ENCODE measurements around the gene SYNC. TPM values are rescaled to one million over a fixed set of nuclear protein-coding genes. Genes with fewer than 3 reads are reported as not detected.

Gene SYNC
- total and polyA plus RNA-seq, 9 of the 15 experiments (the other 6 are each of a cell fraction or from before 2014, with no cell fraction given), result 0.49 to 1.1 (median 0.87) TPM

DNA sequence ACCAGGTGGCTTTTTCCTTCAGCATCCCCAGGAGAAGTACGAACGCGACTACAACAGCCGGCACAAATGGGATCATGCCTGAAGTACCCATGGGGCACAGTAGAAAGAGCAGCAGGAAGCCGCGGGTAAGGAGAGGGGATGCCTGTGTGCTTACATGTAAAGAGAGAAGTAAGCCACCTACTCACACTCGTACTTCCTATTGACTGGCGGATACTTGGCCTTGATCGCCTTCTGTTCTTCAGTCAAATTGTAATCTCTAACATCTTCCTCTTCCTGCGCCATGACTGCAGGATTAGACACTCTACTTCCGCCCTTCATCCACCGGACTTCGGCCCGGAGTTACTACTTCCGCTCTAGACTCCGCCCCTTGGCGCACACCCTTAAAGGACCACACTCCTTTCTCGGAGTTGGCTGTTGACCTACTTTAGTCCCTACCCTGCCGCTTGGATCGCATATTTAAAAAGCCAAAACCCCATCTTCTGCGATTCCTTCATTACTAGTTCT, 52.3 kb downstream of the SYNC start, which contains the start of gene ZBTB8OS (continued):
- TF ChIP-seq, protein P1, sequence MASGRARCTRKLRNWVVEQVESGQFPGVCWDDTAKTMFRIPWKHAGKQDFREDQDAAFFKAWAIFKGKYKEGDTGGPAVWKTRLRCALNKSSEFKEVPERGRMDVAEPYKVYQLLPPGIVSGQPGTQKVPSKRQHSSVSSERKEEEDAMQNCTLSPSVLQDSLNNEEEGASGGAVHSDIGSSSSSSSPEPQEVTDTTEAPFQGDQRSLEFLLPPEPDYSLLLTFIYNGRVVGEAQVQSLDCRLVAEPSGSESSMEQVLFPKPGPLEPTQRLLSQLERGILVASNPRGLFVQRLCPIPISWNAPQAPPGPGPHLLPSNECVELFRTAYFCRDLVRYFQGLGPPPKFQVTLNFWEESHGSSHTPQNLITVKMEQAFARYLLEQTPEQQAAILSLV (tag; IDR thresholded peaks at IDR 0.05), result no peak
- TF ChIP-seq NEUROD1 (IDR thresholded peaks at IDR 0.05; ENCODE audit: borderline replicate concordance, low read depth, low read length, partially characterized antibody), result peak; percentile 87
- TF ChIP-seq NFATC3 (IDR thresholded peaks at IDR 0.05), result peak; percentile 88; the same call in 1 of the 2 replicates
- no peak for TF ChIP-seq ZNF830 (CRISPR knock-in tag; IDR thresholded peaks at IDR 0.05)
- TF ChIP-seq, protein P2, sequence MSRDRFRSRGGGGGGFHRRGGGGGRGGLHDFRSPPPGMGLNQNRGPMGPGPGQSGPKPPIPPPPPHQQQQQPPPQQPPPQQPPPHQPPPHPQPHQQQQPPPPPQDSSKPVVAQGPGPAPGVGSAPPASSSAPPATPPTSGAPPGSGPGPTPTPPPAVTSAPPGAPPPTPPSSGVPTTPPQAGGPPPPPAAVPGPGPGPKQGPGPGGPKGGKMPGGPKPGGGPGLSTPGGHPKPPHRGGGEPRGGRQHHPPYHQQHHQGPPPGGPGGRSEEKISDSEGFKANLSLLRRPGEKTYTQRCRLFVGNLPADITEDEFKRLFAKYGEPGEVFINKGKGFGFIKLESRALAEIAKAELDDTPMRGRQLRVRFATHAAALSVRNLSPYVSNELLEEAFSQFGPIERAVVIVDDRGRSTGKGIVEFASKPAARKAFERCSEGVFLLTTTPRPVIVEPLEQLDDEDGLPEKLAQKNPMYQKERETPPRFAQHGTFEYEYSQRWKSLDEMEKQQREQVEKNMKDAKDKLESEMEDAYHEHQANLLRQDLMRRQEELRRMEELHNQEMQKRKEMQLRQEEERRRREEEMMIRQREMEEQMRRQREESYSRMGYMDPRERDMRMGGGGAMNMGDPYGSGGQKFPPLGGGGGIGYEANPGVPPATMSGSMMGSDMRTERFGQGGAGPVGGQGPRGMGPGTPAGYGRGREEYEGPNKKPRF (IDR thresholded peaks at IDR 0.05; ENCODE audit: low read depth, low read length), result no peak
- TF ChIP-seq, protein P3, sequence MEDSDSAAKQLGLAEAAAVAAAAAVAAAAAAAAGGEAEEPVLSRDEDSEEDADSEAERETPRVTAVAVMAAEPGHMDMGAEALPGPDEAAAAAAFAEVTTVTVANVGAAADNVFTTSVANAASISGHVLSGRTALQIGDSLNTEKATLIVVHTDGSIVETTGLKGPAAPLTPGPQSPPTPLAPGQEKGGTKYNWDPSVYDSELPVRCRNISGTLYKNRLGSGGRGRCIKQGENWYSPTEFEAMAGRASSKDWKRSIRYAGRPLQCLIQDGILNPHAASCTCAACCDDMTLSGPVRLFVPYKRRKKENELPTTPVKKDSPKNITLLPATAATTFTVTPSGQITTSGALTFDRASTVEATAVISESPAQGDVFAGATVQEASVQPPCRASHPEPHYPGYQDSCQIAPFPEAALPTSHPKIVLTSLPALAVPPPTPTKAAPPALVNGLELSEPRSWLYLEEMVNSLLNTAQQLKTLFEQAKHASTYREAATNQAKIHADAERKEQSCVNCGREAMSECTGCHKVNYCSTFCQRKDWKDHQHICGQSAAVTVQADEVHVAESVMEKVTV (CRISPR knock-in tag; IDR thresholded peaks at IDR 0.05), result no peak
- TF ChIP-seq, protein P4, sequence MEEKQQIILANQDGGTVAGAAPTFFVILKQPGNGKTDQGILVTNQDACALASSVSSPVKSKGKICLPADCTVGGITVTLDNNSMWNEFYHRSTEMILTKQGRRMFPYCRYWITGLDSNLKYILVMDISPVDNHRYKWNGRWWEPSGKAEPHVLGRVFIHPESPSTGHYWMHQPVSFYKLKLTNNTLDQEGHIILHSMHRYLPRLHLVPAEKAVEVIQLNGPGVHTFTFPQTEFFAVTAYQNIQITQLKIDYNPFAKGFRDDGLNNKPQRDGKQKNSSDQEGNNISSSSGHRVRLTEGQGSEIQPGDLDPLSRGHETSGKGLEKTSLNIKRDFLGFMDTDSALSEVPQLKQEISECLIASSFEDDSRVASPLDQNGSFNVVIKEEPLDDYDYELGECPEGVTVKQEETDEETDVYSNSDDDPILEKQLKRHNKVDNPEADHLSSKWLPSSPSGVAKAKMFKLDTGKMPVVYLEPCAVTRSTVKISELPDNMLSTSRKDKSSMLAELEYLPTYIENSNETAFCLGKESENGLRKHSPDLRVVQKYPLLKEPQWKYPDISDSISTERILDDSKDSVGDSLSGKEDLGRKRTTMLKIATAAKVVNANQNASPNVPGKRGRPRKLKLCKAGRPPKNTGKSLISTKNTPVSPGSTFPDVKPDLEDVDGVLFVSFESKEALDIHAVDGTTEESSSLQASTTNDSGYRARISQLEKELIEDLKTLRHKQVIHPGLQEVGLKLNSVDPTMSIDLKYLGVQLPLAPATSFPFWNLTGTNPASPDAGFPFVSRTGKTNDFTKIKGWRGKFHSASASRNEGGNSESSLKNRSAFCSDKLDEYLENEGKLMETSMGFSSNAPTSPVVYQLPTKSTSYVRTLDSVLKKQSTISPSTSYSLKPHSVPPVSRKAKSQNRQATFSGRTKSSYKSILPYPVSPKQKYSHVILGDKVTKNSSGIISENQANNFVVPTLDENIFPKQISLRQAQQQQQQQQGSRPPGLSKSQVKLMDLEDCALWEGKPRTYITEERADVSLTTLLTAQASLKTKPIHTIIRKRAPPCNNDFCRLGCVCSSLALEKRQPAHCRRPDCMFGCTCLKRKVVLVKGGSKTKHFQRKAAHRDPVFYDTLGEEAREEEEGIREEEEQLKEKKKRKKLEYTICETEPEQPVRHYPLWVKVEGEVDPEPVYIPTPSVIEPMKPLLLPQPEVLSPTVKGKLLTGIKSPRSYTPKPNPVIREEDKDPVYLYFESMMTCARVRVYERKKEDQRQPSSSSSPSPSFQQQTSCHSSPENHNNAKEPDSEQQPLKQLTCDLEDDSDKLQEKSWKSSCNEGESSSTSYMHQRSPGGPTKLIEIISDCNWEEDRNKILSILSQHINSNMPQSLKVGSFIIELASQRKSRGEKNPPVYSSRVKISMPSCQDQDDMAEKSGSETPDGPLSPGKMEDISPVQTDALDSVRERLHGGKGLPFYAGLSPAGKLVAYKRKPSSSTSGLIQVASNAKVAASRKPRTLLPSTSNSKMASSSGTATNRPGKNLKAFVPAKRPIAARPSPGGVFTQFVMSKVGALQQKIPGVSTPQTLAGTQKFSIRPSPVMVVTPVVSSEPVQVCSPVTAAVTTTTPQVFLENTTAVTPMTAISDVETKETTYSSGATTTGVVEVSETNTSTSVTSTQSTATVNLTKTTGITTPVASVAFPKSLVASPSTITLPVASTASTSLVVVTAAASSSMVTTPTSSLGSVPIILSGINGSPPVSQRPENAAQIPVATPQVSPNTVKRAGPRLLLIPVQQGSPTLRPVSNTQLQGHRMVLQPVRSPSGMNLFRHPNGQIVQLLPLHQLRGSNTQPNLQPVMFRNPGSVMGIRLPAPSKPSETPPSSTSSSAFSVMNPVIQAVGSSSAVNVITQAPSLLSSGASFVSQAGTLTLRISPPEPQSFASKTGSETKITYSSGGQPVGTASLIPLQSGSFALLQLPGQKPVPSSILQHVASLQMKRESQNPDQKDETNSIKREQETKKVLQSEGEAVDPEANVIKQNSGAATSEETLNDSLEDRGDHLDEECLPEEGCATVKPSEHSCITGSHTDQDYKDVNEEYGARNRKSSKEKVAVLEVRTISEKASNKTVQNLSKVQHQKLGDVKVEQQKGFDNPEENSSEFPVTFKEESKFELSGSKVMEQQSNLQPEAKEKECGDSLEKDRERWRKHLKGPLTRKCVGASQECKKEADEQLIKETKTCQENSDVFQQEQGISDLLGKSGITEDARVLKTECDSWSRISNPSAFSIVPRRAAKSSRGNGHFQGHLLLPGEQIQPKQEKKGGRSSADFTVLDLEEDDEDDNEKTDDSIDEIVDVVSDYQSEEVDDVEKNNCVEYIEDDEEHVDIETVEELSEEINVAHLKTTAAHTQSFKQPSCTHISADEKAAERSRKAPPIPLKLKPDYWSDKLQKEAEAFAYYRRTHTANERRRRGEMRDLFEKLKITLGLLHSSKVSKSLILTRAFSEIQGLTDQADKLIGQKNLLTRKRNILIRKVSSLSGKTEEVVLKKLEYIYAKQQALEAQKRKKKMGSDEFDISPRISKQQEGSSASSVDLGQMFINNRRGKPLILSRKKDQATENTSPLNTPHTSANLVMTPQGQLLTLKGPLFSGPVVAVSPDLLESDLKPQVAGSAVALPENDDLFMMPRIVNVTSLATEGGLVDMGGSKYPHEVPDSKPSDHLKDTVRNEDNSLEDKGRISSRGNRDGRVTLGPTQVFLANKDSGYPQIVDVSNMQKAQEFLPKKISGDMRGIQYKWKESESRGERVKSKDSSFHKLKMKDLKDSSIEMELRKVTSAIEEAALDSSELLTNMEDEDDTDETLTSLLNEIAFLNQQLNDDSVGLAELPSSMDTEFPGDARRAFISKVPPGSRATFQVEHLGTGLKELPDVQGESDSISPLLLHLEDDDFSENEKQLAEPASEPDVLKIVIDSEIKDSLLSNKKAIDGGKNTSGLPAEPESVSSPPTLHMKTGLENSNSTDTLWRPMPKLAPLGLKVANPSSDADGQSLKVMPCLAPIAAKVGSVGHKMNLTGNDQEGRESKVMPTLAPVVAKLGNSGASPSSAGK (IDR thresholded peaks at IDR 0.05), result no peak
- TF ChIP-seq, protein P5, sequence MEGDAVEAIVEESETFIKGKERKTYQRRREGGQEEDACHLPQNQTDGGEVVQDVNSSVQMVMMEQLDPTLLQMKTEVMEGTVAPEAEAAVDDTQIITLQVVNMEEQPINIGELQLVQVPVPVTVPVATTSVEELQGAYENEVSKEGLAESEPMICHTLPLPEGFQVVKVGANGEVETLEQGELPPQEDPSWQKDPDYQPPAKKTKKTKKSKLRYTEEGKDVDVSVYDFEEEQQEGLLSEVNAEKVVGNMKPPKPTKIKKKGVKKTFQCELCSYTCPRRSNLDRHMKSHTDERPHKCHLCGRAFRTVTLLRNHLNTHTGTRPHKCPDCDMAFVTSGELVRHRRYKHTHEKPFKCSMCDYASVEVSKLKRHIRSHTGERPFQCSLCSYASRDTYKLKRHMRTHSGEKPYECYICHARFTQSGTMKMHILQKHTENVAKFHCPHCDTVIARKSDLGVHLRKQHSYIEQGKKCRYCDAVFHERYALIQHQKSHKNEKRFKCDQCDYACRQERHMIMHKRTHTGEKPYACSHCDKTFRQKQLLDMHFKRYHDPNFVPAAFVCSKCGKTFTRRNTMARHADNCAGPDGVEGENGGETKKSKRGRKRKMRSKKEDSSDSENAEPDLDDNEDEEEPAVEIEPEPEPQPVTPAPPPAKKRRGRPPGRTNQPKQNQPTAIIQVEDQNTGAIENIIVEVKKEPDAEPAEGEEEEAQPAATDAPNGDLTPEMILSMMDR (IDR thresholded peaks at IDR 0.05 in 2 of 3, conservative IDR thresholded peaks at IDR 0.05 in 1 of 3; ENCODE audit: insufficient read depth in 2 of 3, low read depth in 1 of 3, low read length in 3 of 3), result no peak

All from K562 (cell line).